Stimulated activated CD4-positive, alpha-beta T cell treated with anti-CD3 and anti-CD28 coated beads, Interleukin-1b, Interleukin-23, amount 100 ng/mL, for 24 hours (primary cell): ENCODE data around the gene NFATC2IP.

Experiments used
- DNase-seq, 4 experiments: peaks; one replicate each; pipeline ENCODE4 v3.0.0-alpha.2; 2020; ENCODE audit warnings: low read depth in 4 of 4, low spot score in 1 of 4

Gene NFATC2IP

DNA sequence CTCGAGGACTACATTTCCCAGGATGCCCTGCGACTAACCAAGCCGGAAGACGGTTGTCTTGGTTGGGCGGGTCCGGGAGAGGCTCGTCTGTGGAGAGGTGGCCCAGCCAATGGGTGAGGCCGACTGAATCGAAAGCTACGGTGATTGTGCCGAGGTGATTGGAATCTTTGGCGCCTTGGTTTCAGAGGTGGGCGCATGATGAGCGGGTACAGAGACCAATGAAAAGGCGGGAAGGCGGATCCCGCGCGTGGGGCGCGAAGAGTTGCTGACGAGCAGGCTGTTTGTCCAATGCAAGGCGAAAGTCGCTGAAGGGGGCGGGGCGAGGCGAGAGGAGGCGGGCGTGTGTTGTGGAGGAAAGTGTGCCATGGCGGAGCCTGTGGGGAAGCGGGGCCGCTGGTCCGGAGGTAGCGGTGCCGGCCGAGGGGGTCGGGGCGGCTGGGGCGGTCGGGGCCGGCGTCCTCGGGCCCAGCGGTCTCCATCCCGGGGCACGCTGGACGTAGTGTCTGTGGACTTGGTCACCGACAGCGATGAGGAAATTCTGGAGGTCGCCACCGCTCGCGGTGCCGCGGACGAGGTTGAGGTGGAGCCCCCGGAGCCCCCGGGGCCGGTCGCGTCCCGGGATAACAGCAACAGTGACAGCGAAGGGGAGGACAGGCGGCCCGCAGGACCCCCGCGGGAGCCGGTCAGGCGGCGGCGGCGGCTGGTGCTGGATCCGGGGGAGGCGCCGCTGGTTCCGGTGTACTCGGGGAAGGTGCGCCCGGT is at the start of gene NFATC2IP:
NFATC2IP (plus strand) TSS at position 290 of the 762 bp plus-strand sequence; CDS start at position 365, 75 bp downstream.
- DNase-seq = peak; percentile 99

DNA sequence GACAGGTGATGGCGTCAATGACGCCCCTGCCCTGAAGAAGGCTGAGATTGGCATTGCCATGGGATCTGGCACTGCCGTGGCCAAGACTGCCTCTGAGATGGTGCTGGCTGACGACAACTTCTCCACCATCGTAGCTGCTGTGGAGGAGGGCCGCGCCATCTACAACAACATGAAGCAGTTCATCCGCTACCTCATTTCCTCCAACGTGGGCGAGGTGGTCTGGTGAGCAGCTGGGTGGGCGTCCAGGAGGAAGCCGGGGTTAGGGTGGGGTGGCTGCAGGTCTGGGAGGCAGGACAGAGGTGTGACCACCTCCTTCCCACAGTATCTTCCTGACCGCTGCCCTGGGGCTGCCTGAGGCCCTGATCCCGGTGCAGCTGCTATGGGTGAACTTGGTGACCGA is 48.9 kb upstream of the NFATC2IP start:
- DNase-seq = no peak

DNA sequence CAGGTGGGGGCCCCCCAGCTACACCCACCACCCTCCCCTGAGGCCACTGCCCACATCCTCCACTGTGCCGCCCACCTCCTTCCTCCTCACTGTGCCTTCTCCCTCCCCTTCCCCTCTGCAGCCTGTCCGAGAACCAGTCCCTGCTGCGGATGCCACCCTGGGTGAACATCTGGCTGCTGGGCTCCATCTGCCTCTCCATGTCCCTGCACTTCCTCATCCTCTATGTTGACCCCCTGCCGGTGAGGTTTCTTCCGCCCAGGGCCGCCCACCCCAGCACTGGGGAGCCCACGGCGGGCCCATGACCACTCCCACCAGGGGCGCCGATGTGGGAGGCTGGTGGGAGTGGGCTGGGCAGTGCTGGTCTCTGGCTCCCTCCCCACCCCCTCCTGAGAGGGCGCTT is 47.8 kb upstream of the NFATC2IP start:
- DNase-seq = no peak

DNA sequence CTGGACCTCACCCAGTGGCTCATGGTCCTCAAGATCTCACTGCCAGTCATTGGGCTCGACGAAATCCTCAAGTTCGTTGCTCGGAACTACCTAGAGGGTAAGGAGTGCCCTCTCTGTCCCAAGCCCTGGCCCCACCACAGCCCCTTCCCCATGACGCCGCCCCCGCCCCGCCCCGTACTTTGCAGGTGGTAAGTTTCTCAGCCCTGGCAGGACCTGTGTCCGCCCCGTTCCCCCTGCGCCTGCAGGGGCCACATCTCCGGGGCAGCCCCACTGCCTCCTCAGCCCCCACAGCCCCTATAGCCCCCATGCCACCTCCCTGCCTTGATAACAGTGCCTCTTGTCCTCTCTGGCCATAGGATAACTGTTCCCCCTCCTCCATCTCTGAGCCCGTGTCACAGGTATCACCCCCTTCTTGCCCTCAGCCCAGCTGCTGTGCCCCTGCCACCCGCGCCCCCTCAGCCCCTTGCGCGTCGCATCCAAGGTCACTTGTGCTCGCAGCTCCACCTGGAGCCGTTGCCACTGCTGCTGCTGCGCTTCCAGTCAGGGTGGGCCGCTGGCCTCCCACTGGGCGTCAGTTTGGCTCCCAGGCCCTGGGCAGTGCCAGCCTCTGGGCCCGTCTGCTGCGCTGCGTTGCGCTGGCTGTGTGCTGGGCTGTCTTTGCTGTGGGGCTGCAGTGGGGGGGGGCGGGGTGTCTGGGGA is 47.2 kb upstream of the NFATC2IP start:
- no peak for DNase-seq

DNA sequence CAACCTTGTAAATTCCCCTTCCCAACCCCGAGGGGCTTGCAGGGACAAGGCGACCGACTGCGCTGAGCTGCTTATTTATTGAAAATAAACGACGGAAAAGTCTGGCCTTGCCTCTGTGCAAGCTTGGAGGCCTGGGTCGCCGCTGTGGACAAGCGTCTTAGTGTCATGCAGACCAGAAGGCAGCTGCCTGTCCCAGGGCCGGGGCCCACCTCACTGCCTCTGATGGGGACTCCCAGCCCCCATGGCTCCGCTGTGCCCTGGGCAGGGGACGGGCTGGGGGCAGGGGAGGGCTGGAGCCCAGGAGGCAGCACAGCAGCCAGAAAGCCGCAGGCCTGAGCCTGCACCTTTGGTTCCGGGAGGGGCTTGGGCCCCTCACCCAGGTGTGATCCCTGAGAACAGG is 46.4 kb upstream of the NFATC2IP start:
- no peak for DNase-seq

DNA sequence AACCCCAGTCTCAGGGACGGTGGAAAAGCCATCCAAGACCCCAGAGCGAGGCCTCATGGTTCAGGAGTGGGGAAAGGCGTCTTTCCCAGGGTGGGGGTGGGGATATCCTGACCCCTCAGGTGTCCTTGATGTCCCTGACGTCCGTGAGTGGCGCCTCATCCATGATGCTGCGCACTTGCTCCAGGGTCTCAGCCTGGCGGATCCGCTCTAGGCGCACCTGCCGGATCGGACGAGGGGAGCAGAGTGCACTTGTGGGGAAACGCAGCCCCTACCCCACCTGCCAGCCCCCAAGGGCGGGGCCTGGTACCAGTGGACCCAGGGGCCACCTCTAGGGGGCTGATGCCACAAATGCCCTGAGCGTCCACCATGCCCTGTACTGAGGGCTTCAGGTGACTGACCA is 45.9 kb upstream of the NFATC2IP start:
- DNase-seq = no peak

DNA sequence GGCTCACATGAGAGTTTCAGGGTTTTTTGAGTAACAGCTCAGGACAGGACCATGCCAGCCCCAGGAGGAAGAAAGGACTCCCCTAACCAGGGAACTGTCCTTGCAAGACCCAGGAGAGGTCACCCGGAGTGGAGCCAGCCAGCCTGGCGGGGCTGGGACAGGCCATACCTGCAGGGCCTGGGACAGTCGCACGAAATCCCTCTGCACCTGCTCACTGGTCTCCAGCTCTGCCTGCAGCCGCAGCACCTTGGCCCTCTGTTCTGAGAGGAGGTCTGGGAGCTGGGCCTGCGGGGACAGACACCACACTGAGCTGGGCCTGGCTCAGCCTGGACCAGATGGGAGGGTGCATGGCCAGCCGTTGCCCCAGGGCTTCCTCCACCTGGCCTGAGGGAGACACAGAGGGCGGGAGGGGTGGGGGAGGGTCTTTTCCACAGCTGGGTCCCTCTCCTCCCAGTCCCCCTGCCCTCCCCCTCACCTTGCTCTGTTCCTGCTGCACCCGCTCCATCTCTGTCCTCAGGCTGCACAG is 45.4 kb upstream of the NFATC2IP start:
- no peak for DNase-seq

DNA sequence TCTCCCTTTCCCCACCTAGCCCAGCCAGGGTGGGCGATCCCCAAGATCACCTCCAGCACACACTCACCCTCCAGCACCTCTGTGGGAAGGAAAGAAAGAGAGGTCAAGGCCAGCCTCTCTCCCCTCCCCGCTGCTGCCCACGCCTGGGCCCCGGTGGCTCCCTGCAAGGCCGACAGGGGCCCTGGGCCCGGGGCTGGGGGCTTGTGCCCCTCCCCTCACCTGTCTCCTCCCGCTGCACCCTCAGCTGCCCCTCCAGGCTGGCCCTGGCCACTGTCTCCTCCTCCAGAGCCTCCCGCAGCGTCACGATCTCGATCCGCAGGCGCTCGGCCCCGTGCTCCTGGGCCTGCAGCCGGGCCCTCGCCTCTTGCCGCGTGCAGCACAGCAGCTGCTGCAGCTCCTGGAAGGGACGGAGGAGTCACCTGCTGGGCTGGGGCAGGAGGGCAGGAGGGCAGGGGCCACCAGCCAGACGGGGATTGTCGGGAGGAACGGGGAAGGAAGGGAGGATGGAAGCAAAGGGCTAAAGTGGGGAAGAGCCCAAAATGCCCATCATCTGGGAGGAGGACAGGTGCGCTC is 44.9 kb upstream of the NFATC2IP start:
- no peak for DNase-seq

DNA sequence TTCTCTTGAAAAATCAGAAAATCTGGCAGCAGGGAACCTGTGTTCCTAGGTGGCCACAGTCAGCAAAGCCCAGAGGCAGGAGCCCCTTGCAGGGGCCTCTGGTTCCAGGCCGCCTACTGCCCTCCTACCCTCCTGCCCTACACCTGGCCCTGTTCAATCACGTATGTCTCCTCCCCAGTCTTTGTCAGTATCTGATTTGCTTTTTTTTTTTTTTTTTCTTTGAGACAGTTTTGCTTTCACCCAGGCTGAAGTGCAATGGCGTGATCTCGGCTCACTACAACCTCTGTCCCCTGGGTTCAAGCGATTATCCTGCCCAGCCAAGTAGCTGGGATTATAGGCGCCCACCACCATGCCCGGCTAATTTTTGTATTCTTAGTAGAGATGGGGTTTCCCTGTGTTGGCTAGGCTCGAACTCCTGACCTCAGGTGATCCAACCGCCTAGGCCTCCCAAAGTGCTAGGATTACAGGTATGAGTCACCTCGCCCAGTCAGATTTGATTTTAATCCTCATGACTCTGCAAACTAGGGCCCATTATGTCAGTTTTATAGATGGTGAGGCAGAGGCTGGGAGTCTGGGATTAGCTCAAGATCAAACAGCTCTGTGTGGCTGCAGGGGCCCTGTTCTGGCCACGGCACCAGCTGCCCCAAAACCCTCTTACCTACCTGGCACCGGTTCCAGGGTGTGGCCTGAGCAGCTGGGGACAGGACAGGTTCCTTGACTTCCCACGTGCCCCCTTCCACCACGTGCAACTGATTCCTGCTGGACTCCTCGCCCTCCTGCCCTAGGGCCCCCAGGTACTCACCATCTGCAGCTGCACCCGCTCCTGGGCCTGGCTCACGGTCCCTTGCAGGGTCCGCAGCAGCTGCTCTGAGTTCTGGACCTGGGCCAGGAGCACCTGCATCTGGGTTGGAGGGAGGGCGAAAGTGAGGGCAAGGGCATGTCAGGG is 40.4 kb upstream of the NFATC2IP start:
- no peak for DNase-seq

DNA sequence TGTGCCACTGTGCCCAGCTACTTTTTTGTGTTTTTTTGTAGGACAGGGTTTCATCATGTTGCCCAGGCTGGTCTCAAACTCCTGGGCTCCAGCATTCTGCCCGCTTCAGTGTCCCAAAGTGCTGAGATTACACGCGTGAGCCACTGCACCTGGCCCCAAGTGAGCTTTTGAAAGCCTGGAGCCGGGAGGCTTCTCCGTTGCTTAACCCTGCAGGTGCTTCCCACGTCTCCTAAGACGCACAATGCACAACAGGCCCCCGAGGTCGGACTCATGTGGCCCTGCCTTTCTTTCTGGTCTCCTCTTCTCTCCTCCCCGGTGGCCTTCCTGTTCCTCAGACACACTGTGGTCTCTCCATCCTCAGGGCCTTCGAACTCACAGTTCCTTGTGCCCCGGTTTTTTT is 38.2 kb upstream of the NFATC2IP start:
- no peak for DNase-seq

DNA sequence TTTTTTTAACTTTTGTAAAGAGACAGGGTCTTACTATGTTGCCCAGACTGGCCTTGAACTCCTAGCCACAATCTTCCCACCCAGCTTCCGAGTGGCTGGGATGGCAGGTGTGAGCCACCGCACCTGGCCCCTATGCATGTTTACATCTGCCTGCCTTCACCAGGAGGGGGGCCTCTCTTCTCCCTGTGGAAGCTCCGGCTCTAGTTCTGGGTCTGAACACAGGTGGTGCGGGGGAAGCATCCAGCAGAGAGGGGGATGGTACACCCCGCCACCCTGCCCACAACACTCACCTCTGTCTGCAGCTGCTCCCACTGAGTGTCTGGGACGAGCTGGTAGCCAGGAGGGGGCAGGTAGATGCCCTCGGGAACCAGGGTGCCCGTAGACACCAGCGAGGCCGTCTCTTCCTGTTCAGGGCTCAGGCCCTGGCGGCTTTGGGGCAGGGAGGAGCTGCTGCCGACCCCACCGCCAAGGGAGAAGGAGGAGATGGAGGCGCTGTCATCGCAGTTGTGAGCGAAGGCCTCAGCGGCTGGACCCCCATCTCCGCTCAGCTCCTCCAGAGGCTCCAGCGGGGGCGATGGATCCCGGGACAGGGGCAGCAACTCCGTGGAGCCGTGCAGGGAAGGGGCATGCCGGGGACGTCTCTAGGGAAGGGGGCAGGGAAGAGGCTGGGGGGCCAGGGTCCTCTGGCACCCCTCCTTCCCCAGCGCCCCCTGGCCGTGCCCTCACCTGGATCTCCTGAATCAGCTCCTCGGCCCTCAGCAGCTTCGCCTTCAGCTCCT is 36.6 kb upstream of the NFATC2IP start:
- no peak for DNase-seq

DNA sequence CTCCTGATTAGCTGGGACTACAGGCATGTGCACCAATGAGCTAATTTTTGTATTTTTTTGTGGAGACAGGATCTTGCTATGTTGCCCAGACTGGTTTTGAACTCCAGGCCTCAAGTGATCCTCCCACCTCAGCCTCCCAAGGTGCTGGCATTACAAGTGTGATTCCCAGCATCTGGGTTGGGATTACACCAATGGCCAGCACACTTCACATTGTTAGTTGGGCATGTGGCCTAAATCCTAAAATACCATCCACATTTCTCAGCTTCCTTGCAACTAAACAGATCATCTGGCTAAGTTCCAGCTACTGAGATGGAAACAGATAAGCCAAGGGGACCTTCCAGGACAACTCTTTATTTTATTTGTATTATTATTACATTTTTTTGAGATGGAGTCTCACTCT is 35.6 kb upstream of the NFATC2IP start:
- no peak for DNase-seq

DNA sequence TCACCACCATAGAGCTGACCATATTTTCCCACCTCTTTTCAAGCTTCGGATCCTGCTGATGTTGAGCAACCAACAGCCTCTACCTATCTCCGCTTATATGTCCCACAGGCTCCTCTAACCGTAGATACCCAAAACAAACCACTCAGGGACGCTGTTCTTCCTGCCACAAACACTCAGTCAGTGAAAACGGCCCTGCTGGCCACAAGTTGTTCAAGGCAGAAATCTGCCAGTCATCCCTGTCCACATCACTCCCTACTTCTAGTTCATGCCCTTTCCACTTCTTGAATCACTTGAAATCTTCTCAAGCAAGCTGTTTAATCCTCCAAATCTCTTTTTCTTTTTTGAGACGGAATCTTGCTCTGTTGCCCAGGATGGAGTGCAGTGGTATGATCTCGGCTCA is 33.6 kb upstream of the NFATC2IP start:
- no peak for DNase-seq

DNA sequence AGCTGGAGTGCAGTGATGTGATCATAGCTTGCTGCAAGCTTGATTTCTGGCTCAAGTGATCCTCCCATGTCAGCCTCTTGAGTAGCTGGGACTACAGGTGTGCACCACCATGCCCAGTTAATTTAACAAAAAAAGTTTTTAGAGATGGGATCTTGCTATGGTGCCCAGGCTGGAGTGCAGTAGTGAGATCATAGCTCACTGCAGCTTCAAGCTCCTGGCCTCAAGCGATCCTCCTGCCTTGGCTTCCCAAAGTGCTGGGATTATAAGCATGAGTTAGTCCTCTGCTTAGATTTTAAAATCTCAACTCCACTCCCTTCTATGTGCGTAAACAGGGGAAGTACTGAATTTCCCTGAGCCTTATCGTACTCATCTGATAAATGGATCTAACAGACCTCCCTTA is 32.0 kb upstream of the NFATC2IP start:
- no peak for DNase-seq

DNA sequence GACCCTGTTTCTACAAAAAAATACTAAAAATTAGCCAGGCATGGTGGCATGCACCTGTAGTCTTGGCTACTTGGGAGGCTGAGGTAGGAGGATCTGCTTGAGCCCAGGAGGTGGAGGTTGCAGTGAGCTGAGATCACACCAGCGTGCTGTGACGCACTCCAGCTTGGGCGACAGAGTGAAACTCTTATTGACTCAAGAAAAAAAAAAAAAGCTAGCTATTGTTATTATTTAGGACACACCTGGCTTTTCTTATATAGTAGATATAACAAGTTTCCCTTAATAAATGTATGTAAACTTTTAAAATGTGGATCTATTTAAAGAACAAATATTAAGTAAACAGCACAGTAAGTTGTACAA is 27.5 kb upstream of the NFATC2IP start:
- DNase-seq = no peak

DNA sequence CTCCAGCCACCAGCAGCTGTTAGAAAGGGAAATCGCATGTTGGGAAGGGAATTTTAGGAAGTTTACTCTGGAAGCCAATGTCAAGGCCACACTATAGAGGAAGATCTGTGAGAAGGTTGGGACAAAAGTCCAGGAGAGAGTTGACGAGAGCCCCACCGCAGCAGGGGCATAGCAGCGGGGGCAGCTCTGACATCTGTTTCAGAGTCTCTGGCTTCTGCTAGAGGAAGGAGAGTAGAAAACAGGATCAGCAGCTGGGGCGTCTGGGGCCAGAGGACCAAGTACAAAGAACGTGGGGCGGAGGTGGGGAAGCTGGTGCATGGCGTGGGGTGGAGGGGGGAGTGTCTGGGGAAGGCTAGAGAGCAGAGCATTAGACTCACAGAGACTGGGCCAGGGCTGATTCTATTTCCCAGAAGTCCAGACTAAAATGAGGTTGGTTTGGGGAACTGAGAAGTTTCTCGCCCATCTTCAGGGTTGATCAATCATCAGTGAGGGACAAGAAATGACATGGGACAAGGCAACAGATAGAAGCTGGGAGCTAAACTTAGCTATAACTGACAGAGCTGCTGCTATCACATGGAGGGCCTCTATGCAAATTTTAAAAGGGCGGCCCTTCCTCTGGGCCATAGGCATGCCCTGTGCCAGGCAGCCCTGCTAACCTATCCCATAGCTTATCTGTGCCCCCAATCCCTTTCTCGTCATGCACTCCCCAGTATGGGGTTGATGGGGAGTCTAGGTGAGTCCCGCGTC is 26.9 kb upstream of the NFATC2IP start:
- DNase-seq = no peak

DNA sequence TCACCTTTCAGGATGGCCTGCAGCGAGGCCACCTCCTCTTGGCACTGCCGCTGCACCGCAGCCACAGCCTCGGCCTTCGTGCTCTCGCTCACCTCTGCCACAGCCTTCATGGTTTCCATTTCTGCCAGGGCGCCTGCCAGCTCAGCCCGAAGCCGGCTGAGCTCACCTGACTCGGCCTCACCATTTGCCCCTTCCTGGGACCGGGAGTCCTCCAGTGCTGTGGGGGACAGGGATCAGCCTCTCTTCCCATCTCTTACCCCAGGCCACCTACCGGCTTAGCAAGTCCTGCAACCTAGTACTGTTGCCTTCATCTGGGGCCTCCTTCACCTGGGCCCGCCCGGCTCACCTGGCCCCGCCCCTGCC is 26.4 kb upstream of the NFATC2IP start:
- DNase-seq = no peak

DNA sequence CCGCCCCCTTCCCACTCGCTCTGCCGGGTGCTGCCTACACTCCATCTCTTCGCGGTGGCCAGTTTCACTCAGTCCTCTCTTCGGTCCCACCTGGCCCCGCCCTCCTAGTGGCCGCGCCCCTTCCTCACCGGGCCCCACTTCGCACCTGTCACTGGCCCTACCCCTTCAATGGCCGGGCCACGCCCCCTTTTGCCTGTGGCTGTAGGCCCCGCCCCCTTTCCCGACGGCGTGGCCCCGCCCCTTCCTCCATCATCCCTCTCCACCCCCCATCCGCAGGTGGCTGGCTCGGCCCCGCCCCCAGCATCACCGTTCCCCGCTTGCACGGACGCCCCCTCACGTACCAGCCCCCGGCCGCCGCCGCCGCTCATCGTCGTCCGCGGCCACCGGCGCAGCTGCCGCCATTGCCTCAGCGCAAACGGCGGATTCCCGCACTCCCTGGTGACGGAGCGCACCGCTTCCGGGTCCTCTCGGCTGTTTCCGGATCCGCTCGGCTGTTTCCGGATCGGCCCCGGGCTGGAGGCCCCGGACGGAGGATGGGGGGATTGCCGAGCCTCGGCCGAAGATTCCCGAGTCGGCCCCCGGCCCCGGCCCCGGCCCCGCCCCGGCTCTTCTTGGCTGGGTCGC is 25.9 kb upstream of the NFATC2IP start, which contains the start of gene RABEP2:
RABEP2 (minus strand) TSS at position 477 of the 624 bp plus-strand sequence; CDS start at position 402, 75 bp downstream.
- DNase-seq = peak; percentile 90 to 97 (median 94)
